ENCODE data around the gene RORC. TPM values are rescaled to one million over a fixed set of nuclear protein-coding genes. Genes with fewer than 3 reads are reported as not detected.

The RORC gene
- total and polyA plus RNA-seq, 8 donors, result 1.4 to 28.1 (median 13.0) TPM

DNA sequence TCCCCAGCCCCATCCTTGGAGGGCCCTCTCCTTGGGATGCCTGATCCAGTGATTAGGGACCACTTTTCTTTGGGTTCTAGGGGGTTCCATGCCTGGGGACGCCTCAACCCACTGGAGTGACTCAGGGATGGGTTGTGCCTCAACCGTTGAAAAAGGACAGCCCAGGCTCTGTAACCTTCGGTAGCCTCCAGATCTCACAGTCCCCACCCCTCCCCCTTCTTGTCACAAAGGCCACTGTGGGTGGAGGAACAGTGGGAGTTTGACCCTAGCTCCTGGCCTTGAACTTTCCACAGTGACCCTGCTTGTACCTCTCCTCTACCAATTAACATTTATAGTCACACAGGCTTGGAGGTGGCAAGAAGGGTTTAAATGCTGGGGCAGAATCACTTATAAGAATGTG, 2.6 kb upstream of the RORC start:
- DNase-seq, result no peak
- Histone ChIP-seq H3K27me3 (peaks cover 0 to 52% (median 16%) of the 10 kb centered on the region in 3 donors), H3K9me3 (no peaks in the 10 kb centered on the region), H3K36me3 (no peaks in the 10 kb centered on the region), H3K27ac (peak overlapping the region in 2 of 5 donors; percentile 15 to 70), H3K4me1 (peaks cover 39 to 68% (median 65%) of the 10 kb centered on the region in 4 donors), H3K4me3 (no peak overlapping the region)
- WGBS, 5 donors, result 52 to 67% (median 55%) methylated on average over 3 of the region's 3 CpGs
- TF ChIP-seq, protein P1, sequence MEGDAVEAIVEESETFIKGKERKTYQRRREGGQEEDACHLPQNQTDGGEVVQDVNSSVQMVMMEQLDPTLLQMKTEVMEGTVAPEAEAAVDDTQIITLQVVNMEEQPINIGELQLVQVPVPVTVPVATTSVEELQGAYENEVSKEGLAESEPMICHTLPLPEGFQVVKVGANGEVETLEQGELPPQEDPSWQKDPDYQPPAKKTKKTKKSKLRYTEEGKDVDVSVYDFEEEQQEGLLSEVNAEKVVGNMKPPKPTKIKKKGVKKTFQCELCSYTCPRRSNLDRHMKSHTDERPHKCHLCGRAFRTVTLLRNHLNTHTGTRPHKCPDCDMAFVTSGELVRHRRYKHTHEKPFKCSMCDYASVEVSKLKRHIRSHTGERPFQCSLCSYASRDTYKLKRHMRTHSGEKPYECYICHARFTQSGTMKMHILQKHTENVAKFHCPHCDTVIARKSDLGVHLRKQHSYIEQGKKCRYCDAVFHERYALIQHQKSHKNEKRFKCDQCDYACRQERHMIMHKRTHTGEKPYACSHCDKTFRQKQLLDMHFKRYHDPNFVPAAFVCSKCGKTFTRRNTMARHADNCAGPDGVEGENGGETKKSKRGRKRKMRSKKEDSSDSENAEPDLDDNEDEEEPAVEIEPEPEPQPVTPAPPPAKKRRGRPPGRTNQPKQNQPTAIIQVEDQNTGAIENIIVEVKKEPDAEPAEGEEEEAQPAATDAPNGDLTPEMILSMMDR (IDR thresholded peaks at IDR 0.05), result no peak
- TF ChIP-seq EP300 (IDR thresholded peaks at IDR 0.05) (no peak), POLR2AphosphoS5 (IDR thresholded peaks at IDR 0.05) (no peak), POLR2A (IDR thresholded peaks at IDR 0.05) (no peak)
- intact Hi-C loops (cut with DNase I; ENCODE audit: low total_unique reads), result no loop called here

DNA sequence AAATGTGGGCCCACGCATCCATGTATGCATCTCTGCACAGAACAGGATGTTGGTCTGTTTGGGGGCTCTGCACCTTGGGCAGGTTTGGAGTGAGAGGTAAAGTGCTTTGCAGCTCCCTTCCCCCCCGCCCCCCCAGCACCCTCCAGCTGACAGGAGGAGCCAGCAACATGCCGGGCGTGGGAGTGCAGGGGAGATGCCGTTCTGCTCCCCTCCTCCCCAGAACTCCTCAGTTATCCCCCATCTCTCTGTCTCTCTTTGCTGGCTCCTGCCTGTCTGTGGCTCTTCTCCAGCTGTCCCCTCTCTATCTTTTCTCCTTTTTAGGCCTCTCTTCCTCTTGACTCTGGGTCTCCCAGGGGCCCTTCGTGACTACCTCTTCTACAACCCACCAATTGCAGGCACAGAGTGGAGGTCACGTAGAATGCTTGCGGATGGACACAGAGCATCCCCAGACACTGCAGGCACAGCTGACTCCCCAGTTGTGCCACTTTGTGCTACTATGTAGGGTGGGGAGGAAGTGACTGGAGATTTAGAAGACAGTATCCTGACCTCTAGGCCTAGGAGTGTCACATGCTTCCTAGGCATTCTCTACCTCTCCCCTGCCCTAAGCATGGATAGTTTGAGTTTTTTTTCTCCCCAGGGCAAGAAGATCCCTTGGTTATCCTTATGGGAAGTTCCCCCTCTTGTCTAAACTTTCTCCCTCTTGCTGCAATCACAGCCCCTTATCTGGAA, 1.7 kb upstream of the RORC start:
- Histone ChIP-seq H3K4me3 (peak overlapping the region in 1 of 4 donors; percentile 57), H3K9me3 (no peaks in the 10 kb centered on the region), H3K27ac (peak overlapping the region; percentile 30 to 87 (median 81)), H3K27me3 (peaks cover 0 to 45% (median 8%) of the 10 kb centered on the region in 3 donors), H3K36me3 (no peaks in the 10 kb centered on the region), H3K4me1 (peaks cover 34 to 68% (median 65%) of the 10 kb centered on the region in 4 donors)
- DNase-seq, result no peak
- WGBS, 5 donors, result 48 to 82% (median 64%) methylated on average over 7 to 8 of the region's 8 CpGs
- intact Hi-C loops (cut with DNase I; ENCODE audit: low total_unique reads), result no loop called here
- TF ChIP-seq, protein P1 (IDR thresholded peaks at IDR 0.05), result no peak
- TF ChIP-seq POLR2A (IDR thresholded peaks at IDR 0.05), result no peak
- no peak for TF ChIP-seq POLR2AphosphoS5 (IDR thresholded peaks at IDR 0.05)
- no peak for TF ChIP-seq EP300 (IDR thresholded peaks at IDR 0.05)

DNA sequence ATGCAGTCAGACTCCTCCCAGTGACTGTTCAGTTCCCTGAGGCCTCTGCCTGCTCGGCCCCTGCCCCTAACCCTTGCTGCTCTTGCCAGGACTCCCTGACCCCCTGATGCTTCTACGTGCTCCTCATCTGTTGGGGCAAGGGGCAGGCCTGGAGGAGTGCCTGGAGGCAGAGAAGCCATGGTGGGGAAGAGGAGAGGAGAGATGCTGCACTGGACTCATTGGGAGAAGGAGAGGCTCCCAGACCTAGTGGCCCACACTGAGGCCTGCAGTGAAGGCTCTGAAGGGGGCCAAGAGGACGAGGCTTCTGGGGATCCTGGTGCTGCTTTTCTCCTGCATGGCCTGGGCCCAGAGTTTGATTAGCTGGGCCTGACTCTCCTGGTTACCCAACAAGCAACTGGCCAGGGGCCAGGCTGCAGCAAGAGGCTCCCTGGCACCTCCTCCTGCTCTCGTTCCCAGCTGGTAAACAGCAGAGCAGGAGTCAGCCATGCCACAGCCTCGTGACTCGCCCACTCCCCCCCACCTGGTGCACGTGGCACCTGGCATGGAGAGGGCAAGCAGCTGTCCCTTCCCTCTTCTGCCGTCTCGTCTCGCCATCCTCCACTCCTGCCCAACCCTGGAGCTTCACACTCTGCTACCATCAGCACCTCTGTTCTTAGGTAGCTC, 847 bp upstream of the RORC start:
- H3K27ac ChIP-seq, result peak overlapping the region; percentile 81 to 87 (median 83)
- peak overlapping the region in 2 of 4 donors; percentile 42 to 57 for H3K4me3 ChIP-seq
- intact Hi-C loops (cut with DNase I; ENCODE audit: low total_unique reads), result no loop called here
- peak; percentile 93 to 98 for DNase-seq
- peaks cover 0 to 4% (median 0%) of the 10 kb centered on the region in 4 donors for H3K36me3 ChIP-seq
- peaks cover 0 to 45% (median 0%) of the 10 kb centered on the region in 3 donors for H3K27me3 ChIP-seq
- H3K4me1 ChIP-seq, result peaks cover 29 to 68% (median 65%) of the 10 kb centered on the region in 4 donors
- TF ChIP-seq POLR2AphosphoS5 (IDR thresholded peaks at IDR 0.05) (peak; percentile 64 to 92 (median 65)), POLR2A (IDR thresholded peaks at IDR 0.05) (no peak)
- WGBS, 5 donors, result 23 to 39% (median 29%) methylated on average over 9 to 10 of the region's 10 CpGs
- no peaks in the 10 kb centered on the region for H3K9me3 ChIP-seq

DNA sequence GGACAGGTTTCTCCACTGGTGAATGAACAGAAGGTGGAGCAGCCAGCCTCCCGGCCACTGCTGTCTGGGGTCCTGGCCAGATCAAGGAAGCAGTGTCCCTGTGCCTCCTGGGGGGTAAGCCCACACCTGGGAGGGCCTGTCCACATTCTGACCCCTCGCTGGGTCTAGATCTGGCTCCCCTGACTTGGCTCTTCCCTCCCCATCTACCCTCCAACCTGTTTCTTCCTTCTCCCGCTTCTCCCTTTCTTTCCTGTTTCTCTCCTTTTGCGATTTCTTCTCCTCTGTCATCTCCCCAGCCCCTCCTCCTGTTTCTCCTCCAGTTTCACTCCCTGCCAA, 378 bp downstream of the RORC start:
- intact Hi-C loops (cut with DNase I; ENCODE audit: low total_unique reads), result no loop called here
- peaks cover 0 to 42% (median 0%) of the 10 kb centered on the region in 3 donors for H3K27me3 ChIP-seq
- peak overlapping the region; percentile 42 to 57 (median 48) for H3K4me3 ChIP-seq
- peak overlapping the region; percentile 81 to 95 (median 85) for H3K27ac ChIP-seq
- H3K9me3 ChIP-seq, result no peaks in the 10 kb centered on the region
- peaks cover 0 to 5% (median 0%) of the 10 kb centered on the region in 4 donors for H3K36me3 ChIP-seq
- DNase-seq, result no peak
- 16 to 68% (median 42%) methylated on average over 4 of the region's 4 CpGs for WGBS, 5 donors
- TF ChIP-seq POLR2AphosphoS5 (IDR thresholded peaks at IDR 0.05) (no peak), POLR2A (IDR thresholded peaks at IDR 0.05) (no peak), EP300 (IDR thresholded peaks at IDR 0.05) (no peak)
- TF ChIP-seq, protein P1 (IDR thresholded peaks at IDR 0.05), result no peak
- H3K4me1 ChIP-seq, result peaks cover 22 to 60% (median 56%) of the 10 kb centered on the region in 4 donors

Measured in stomach (tissue), 9 donors.